IMR-90 (cell line): Measurements from ENCODE around the gene CYB5B. TPM values are rescaled to one million over a fixed set of nuclear protein-coding genes. Genes with fewer than 3 reads are reported as not detected.

ENCODE experiments used
- ATAC-seq: fragments of 200-7000 bp; cut with Tn5 transposase; 2 replicates; pipeline ENCODE4 v1.9.1; 2020; ENCODE audit warnings: low read depth, mild to moderate bottlenecking, moderate library complexity
- BruUV-seq: library from RNA; stranded (reverse); fragments of 400-500 nt; replicated peaks from 2 replicates; lab custom pipeline; 2021; lab: Mats Ljungman, UMichigan
- CTCF ChIA-PET: fragments of 300-600 bp; formaldehyde crosslinking; extraction: SDS; loops from one replicate; lab custom pipeline; 2021; ENCODE audit warnings: antibody characterized with exemption; lab: Yijun Ruan, JAX
- POLR2A ChIA-PET: fragments of 300-600 bp; sonication (Branson Sonifier 250); formaldehyde crosslinking; loops from one replicate; lab custom pipeline; 2022; ENCODE audit warnings: antibody characterized with exemption; ENCODE audit not compliant: unreplicated experiment; lab: Charles Lee
- DNase-seq: peaks from one replicate; pipeline ENCODE4 v3.0.0; 2013
- H2AFZ ChIP-seq: replicated peaks from 2 replicates; pipeline ENCODE3; 2013; ENCODE audit warnings: low read length, mild to moderate bottlenecking; ENCODE audit not compliant: poor library complexity
- H2AK5ac ChIP-seq: 2 replicates; pipeline ENCODE4 v1.6.1; 2013; ENCODE audit warnings: low read depth, low read length, inconsistent platforms
- H2AK9ac ChIP-seq: replicated peaks from 2 replicates; pipeline ENCODE3; 2013; ENCODE audit warnings: mild to moderate bottlenecking, low read depth, low read length, moderate library complexity; ENCODE audit not compliant: poor library complexity
- H2BK120ac ChIP-seq: 2 replicates; pipeline ENCODE4 v1.6.1; 2013; ENCODE audit warnings: low read depth, low read length, inconsistent platforms
- H2BK15ac ChIP-seq: 3 replicates; pipeline ENCODE4 v1.6.1; 2013; ENCODE audit warnings: low read depth, low read length, inconsistent platforms
- H2BK20ac ChIP-seq: 2 replicates; pipeline ENCODE4 v1.6.1; 2013; ENCODE audit warnings: low read depth, mild to moderate bottlenecking, inconsistent platforms, low read length, moderate library complexity
- H2BK5ac ChIP-seq: 2 replicates; pipeline ENCODE4 v1.6.1; 2013; ENCODE audit warnings: mild to moderate bottlenecking, low read depth, low read length, inconsistent platforms; ENCODE audit not compliant: poor library complexity, severe bottlenecking
- H3K14ac ChIP-seq: replicated peaks from 2 replicates; pipeline ENCODE4 v1.6.1; 2013; ENCODE audit warnings: low read depth, low read length, inconsistent platforms
- H3K18ac ChIP-seq: 2 replicates; pipeline ENCODE4 v1.6.1; 2013; ENCODE audit warnings: low read depth, low read length, control low read depth
- H3K23ac ChIP-seq: 2 replicates; pipeline ENCODE4 v1.6.1; 2013; ENCODE audit warnings: low read depth, low read length, inconsistent platforms
- H3K27ac ChIP-seq: 2 replicates; pipeline ENCODE4 v1.5.1; 2013; ENCODE audit warnings: mild to moderate bottlenecking, control low read depth, low read length; ENCODE audit not compliant: insufficient read depth
- H3K27me3 ChIP-seq: 2 replicates; pipeline ENCODE4 v1.6.1; 2013; ENCODE audit warnings: low read length; ENCODE audit not compliant: control insufficient read depth, insufficient read depth
- H3K36me3 ChIP-seq: 2 replicates; pipeline ENCODE4 v1.6.1; 2013; ENCODE audit warnings: low read length, mixed read lengths; ENCODE audit not compliant: control insufficient read depth, insufficient read depth
- H3K4ac ChIP-seq: 2 replicates; pipeline ENCODE4 v1.6.1; 2013; ENCODE audit warnings: low read depth, low read length, inconsistent platforms
- H3K4me1 ChIP-seq: 2 replicates; pipeline ENCODE4 v1.6.1; 2013; ENCODE audit warnings: low read length, mixed read lengths; ENCODE audit not compliant: control insufficient read depth, insufficient read depth
- H3K4me2 ChIP-seq: 2 replicates; pipeline ENCODE4 v1.6.1; 2013; ENCODE audit warnings: low read depth, mild to moderate bottlenecking, control low read depth, low read length, moderate library complexity
- H3K4me3 ChIP-seq: 2 replicates; pipeline ENCODE4 v1.5.1; 2013; ENCODE audit warnings: low read depth, mild to moderate bottlenecking, control low read depth, low read length, moderate library complexity; ENCODE audit not compliant: insufficient read depth
- H3K56ac ChIP-seq: 2 replicates; pipeline ENCODE4 v1.6.1; 2013; ENCODE audit warnings: low read length, inconsistent platforms; ENCODE audit not compliant: insufficient read depth; ENCODE audit errors: extremely low read depth
- H3K79me1 ChIP-seq, 2 experiments: 2 replicates each; pipeline ENCODE4 v1.6.1; 2013; ENCODE audit warnings: low read length in 2 of 2, inconsistent platforms in 1 of 2, low read depth in 1 of 2
- H3K9ac ChIP-seq: 2 replicates; pipeline ENCODE4 v1.6.1; 2013; ENCODE audit warnings: low read depth, low read length, control low read depth
- H3K9me1 ChIP-seq: 2 replicates; pipeline ENCODE4 v1.6.1; 2013; ENCODE audit warnings: low read length, inconsistent platforms; ENCODE audit not compliant: insufficient read depth
- H3K9me3 ChIP-seq: 2 replicates; pipeline ENCODE4 v1.6.1; 2013; ENCODE audit warnings: low read length; ENCODE audit not compliant: control insufficient read depth, insufficient read depth
- H4K20me1 ChIP-seq: 2 replicates; pipeline ENCODE4 v1.6.1; 2013; ENCODE audit warnings: low read length, inconsistent platforms; ENCODE audit not compliant: insufficient read depth
- H4K5ac ChIP-seq: 2 replicates; pipeline ENCODE4 v1.6.1; 2013; ENCODE audit warnings: mild to moderate bottlenecking, low read depth, low read length, control low read depth
- H4K8ac ChIP-seq, 2 experiments: 2 replicates each; pipeline ENCODE4 v1.6.1; 2013; ENCODE audit warnings: low read depth in 2 of 2, low read length in 2 of 2, control low read depth in 1 of 2, inconsistent platforms in 1 of 2
- H4K91ac ChIP-seq: 2 replicates; pipeline ENCODE4 v1.6.1; 2013; ENCODE audit warnings: low read depth, low read length, inconsistent platforms; ENCODE audit not compliant: insufficient read depth
- CEBPB ChIP-seq: IDR thresholded peaks from 2 replicates; pipeline ENCODE4 v1.6.1; 2012; ENCODE audit warnings: low read depth, low read length, improper control_type of control experiment
- CHD1 ChIP-seq: IDR thresholded peaks from 2 replicates; pipeline ENCODE4 v1.6.1; 2012; ENCODE audit warnings: low read depth, low read length, improper control_type of control experiment
- MAFK ChIP-seq: IDR thresholded peaks from 2 replicates; pipeline ENCODE4 v1.6.1; 2012; ENCODE audit warnings: low read depth, low read length, improper control_type of control experiment
- MAZ ChIP-seq: IDR thresholded peaks from 2 replicates; pipeline ENCODE4 v1.6.1; 2012; ENCODE audit warnings: low read depth, mild to moderate bottlenecking, low read length, improper control_type of control experiment, moderate library complexity, borderline replicate concordance
- MXI1 ChIP-seq: IDR thresholded peaks from 2 replicates; pipeline ENCODE4 v1.6.1; 2012; ENCODE audit warnings: low read depth, mild to moderate bottlenecking, low read length, moderate library complexity, borderline replicate concordance
- NFE2L2 ChIP-seq: fragments of 150-350 bp; IDR thresholded peaks from 2 replicates; pipeline ENCODE4 v1.6.1; 2016; ENCODE audit warnings: low read depth, mild to moderate bottlenecking, low read length
- RAD21 ChIP-seq: IDR thresholded peaks from 2 replicates; pipeline ENCODE4 v1.6.1; 2012; ENCODE audit warnings: low read length, improper control_type of control experiment
- RCOR1 ChIP-seq: IDR thresholded peaks from 2 replicates; pipeline ENCODE4 v1.6.1; 2012; ENCODE audit warnings: mild to moderate bottlenecking, low read length, improper control_type of control experiment; ENCODE audit not compliant: insufficient replicate concordance
- RFX5 ChIP-seq: IDR thresholded peaks from 2 replicates; pipeline ENCODE4 v1.8.0; 2012; ENCODE audit warnings: low read depth, mild to moderate bottlenecking, low read length, moderate library complexity
- SMC3 ChIP-seq: fragments of 150-350 bp; IDR thresholded peaks from 2 replicates; pipeline ENCODE4 v1.6.1; 2016; ENCODE audit warnings: low read depth, mild to moderate bottlenecking, antibody characterized with exemption, low read length, moderate library complexity
- WGBS, 2 experiments: methylation state at CpG; one replicate each; pipeline versions ENCODE4 v1.1.5 to v1.1.7; 2013; ENCODE audit warnings: missing lambda C conversion rate in 2 of 2; ENCODE audit not compliant: insufficient read length in 1 of 2; ENCODE audit errors: extremely low coverage in 2 of 2; 5-methylcytosine and 5-hydroxymethylcytosine counted together
- dilution Hi-C: fragments of 300-500 bp; cut with HindIII; formaldehyde crosslinking; loops from one replicate; pipeline ENCODE4 v1.14.3; 2018; ENCODE audit warnings: low sequenced_read_pairs; ENCODE audit not compliant: unreplicated experiment
- in situ Hi-C: fragments of 300-500 bp; cut with MboI; formaldehyde crosslinking; loops from 3 replicates; pipeline ENCODE4 v1.14.3; 2019; ENCODE audit warnings: low sequenced_read_pairs, inconsistent platforms, mixed read lengths
- intact Hi-C: fragments of 100-400 bp; cut with micrococcal nuclease; formaldehyde crosslinking; loops from 2 replicates; pipeline ENCODE4 v1.10.0; 2022
- polyA plus RNA-seq, 3 experiments: library from polyadenylated mRNA; depleted of rRNA; stranded (reverse); fragments of >200 nt; gene quantifications; 2 replicates each; pipeline ENCODE4 v1.2.3, GENCODE V29; 2012; ENCODE audit warnings: low replicate concordance in 1 of 3
- total RNA-seq: library from RNA; depleted of rRNA; stranded (reverse); fragments of >200 nt; gene quantifications from 2 replicates; pipeline ENCODE4 v1.2.3, GENCODE V29; 2012
- TF ChIP-seq, protein P1 (sequence below): fragments of 150-350 bp; IDR thresholded peaks from 2 replicates; pipeline ENCODE4 v1.6.1; 2016; ENCODE audit warnings: low read depth, mild to moderate bottlenecking, low read length, moderate library complexity, borderline replicate concordance
- TF ChIP-seq, protein P2 (sequence below): conservative IDR thresholded peaks from 2 replicates; pipeline ENCODE4 v1.5.1; 2012; ENCODE audit warnings: mild to moderate bottlenecking, low read depth, low read length, improper control_type of control experiment

The CYB5B gene
- total and polyA plus RNA-seq, 2 of the 4 experiments (the other 2 are of a cell fraction) = 100 to 102 TPM

DNA sequence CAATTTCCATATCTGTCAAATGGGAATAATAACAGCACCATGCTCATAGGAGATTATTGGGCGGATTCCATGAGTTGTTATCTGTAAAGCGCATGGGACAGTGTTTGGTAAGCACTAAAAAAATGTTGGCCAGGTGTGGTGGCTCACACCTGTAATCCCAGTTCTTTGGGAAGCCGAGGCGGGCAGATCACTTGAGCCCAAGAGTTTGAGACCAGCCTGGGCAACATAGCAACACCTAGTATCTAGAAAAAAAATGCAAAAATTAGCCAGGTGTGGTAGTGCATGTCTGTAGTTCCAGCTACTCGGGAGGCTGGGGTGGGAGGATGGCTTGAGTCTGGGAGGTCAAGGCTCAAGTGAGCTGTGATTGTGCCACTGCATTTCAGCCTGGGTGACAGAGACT is 74.5 kb downstream of the CYB5B start:
- Histone ChIP-seq H4K91ac (no peak overlapping the region), H3K56ac (no peak overlapping the region), H2AFZ (no peak overlapping the region), H3K4me1 (no peaks in the 10 kb centered on the region), H2BK120ac (no peak overlapping the region), H3K27me3 (no peaks in the 10 kb centered on the region; the same call in 1 of the 2 replicates), H3K9ac (no peak overlapping the region), H3K18ac (no peak overlapping the region), H3K4me3 (no peak overlapping the region), H3K27ac (no peak overlapping the region), H3K9me1 (no peaks in the 10 kb centered on the region; the same call in 1 of the 2 replicates), H2BK15ac (no peak overlapping the region), H2BK5ac (no peak overlapping the region), H3K9me3 (peaks cover 2% of the 10 kb centered on the region), H3K23ac (no peak overlapping the region), H2AK5ac (no peak overlapping the region), H2AK9ac (no peak overlapping the region), H3K79me1 (no peaks in the 10 kb centered on the region), H3K14ac (no peak overlapping the region), H3K36me3 (no peaks in the 10 kb centered on the region), H4K5ac (no peak overlapping the region), H3K4me2 (no peak overlapping the region), H4K20me1 (no peaks in the 10 kb centered on the region), H3K4ac (no peak overlapping the region), H2BK20ac (no peak overlapping the region), H4K8ac (no peak overlapping the region)
- no TSS peak for BruUV-seq
- in situ Hi-C loops = no loop called here
- TF ChIP-seq, protein P1, sequence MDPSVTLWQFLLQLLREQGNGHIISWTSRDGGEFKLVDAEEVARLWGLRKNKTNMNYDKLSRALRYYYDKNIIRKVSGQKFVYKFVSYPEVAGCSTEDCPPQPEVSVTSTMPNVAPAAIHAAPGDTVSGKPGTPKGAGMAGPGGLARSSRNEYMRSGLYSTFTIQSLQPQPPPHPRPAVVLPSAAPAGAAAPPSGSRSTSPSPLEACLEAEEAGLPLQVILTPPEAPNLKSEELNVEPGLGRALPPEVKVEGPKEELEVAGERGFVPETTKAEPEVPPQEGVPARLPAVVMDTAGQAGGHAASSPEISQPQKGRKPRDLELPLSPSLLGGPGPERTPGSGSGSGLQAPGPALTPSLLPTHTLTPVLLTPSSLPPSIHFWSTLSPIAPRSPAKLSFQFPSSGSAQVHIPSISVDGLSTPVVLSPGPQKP = no peak
- TF ChIP-seq RAD21 = no peak
- no peak for TF ChIP-seq NFE2L2
- TF ChIP-seq RCOR1 = no peak
- TF ChIP-seq CHD1 = no peak
- no peak for TF ChIP-seq SMC3
- TF ChIP-seq MAZ = no peak
- TF ChIP-seq CEBPB = no peak
- TF ChIP-seq MAFK = no peak
- TF ChIP-seq MXI1 = no peak
- TF ChIP-seq RFX5 = no peak
- TF ChIP-seq, protein P2, sequence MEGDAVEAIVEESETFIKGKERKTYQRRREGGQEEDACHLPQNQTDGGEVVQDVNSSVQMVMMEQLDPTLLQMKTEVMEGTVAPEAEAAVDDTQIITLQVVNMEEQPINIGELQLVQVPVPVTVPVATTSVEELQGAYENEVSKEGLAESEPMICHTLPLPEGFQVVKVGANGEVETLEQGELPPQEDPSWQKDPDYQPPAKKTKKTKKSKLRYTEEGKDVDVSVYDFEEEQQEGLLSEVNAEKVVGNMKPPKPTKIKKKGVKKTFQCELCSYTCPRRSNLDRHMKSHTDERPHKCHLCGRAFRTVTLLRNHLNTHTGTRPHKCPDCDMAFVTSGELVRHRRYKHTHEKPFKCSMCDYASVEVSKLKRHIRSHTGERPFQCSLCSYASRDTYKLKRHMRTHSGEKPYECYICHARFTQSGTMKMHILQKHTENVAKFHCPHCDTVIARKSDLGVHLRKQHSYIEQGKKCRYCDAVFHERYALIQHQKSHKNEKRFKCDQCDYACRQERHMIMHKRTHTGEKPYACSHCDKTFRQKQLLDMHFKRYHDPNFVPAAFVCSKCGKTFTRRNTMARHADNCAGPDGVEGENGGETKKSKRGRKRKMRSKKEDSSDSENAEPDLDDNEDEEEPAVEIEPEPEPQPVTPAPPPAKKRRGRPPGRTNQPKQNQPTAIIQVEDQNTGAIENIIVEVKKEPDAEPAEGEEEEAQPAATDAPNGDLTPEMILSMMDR = no peak
- 100% methylated on average over 3 of the region's 5 CpGs; no CpG with 5 or more reads in 1 of the 2 experiments for WGBS, 2 experiments
- DNase-seq (no peak), ATAC-seq (no peak)
- POLR2A ChIA-PET = no interaction called here
- dilution Hi-C loops = no loop called here
- CTCF ChIA-PET = no interaction called here
- intact Hi-C loops = no loop called here
